Ascending aorta (tissue), 2 donors: ENCODE data around the gene TMBIM4. TPM values are rescaled to one million over a fixed set of nuclear protein-coding genes. Genes with fewer than 3 reads are reported as not detected.

Experiments used
- DNase-seq, 2 donors: peaks; one replicate each; pipeline ENCODE4 v3.0.0-alpha.2; 2019; ENCODE audit warnings: low spot score in 2 of 2
- H3K27ac ChIP-seq, 2 donors: fragments of 200-600 bp; sonication (generic); one replicate each; pipeline ENCODE4 v1.5.1; 2016 to 2017; ENCODE audit warnings: mild to moderate bottlenecking in 1 of 2
- H3K27me3 ChIP-seq: fragments of 200-600 bp; sonication (generic); one replicate; pipeline ENCODE4 v1.5.1; 2017
- H3K36me3 ChIP-seq, 2 donors: fragments of 200-600 bp; sonication (generic); one replicate each; pipeline ENCODE4 v1.5.1; 2016
- H3K4me1 ChIP-seq, 2 donors: fragments of 200-600 bp; sonication (generic); one replicate each; pipeline ENCODE4 v1.5.1; 2016 to 2017; ENCODE audit warnings: mild to moderate bottlenecking in 1 of 2
- H3K4me3 ChIP-seq, 2 donors: fragments of 200-600 bp; sonication (generic); one replicate each; pipeline ENCODE4 v1.5.1; 2016 to 2017; ENCODE audit warnings: mild to moderate bottlenecking in 1 of 2
- H3K9me3 ChIP-seq, 2 donors: fragments of 200-600 bp; sonication (generic); one replicate each; pipeline ENCODE4 v1.5.1; 2016
- intact Hi-C: fragments of 100-400 bp; cut with DNase I; formaldehyde crosslinking; loops from one replicate; pipeline ENCODE4 v1.15.1; 2023
- total RNA-seq: library from RNA; depleted of rRNA; stranded (reverse); fragments of >200 nt; gene quantifications from one replicate; pipeline ENCODE4 v1.1.0, GENCODE V29; 2016
- TF ChIP-seq, protein P1 (sequence below), 3 experiments: fragments of 200-600 bp in 2 of 3; fragments of 450-650 bp in 1 of 3; sonication (generic) in 2 of 3; IDR thresholded peaks; one replicate each; pipeline ENCODE4 v1.5.1; 2016 to 2019; ENCODE audit warnings: antibody characterized with exemption in 3 of 3, mild to moderate bottlenecking in 1 of 3, moderate library complexity in 1 of 3

TMBIM4 gene
- total RNA-seq, 1 donor from 2014 or later, result 114 TPM

DNA sequence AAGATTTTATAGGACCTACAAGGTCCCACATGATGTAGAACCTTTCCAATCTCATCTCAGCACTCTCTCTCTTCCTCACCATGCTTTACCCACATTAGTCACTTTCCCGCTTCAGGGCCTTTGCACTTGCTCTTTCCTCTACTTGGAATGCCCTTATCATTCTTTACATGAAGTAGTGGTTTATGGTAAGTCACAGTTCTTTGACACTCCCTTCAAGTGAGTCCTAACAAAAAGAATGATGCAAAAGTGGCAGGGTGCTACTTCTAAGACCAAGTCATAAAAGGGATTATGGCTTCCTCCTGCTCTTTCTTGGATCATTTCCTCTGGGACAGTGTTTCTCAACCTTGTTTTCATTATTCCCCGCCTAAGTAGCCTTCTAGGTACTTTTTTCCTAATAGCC lies 13.1 kb downstream of the TMBIM4 start:
- intact Hi-C loops, result no loop called here
- no peak for DNase-seq
- Histone ChIP-seq H3K4me3 (no peak overlapping the region), H3K4me1 (no peaks in the 10 kb centered on the region), H3K36me3 (peaks cover 7 to 16% of the 10 kb centered on the region in 2 donors), H3K27ac (no peak overlapping the region), H3K9me3 (no peaks in the 10 kb centered on the region), H3K27me3 (no peaks in the 10 kb centered on the region)
- TF ChIP-seq, protein P1, sequence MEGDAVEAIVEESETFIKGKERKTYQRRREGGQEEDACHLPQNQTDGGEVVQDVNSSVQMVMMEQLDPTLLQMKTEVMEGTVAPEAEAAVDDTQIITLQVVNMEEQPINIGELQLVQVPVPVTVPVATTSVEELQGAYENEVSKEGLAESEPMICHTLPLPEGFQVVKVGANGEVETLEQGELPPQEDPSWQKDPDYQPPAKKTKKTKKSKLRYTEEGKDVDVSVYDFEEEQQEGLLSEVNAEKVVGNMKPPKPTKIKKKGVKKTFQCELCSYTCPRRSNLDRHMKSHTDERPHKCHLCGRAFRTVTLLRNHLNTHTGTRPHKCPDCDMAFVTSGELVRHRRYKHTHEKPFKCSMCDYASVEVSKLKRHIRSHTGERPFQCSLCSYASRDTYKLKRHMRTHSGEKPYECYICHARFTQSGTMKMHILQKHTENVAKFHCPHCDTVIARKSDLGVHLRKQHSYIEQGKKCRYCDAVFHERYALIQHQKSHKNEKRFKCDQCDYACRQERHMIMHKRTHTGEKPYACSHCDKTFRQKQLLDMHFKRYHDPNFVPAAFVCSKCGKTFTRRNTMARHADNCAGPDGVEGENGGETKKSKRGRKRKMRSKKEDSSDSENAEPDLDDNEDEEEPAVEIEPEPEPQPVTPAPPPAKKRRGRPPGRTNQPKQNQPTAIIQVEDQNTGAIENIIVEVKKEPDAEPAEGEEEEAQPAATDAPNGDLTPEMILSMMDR (IDR thresholded peaks at IDR 0.05), result no peak

DNA sequence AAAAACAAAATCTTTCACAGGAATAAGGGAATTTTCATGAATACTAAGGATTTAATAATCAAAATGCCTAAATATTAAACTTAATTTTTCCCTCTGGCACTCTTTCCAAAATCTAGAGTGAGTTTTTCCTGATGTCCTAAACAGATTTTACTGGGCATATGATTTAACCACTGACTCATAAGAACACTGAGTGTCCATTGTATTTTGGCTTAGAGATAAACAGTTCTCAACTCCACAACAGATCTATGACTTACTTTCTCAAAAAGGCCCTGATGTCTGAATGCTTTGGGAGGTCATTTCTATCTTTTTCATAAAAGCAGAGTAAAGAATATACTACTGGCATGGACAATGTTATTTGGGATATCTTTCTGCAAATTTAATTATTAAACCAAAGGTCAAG lies 15.0 kb downstream of the TMBIM4 start:
- intact Hi-C loops, result no loop called here

GRCh38 chr12:66152732-66153131 lies 17.1 kb downstream of the TMBIM4 start:
- no peaks in the 10 kb centered on the region for H3K9me3 ChIP-seq
- H3K36me3 ChIP-seq, result peaks cover 3 to 22% of the 10 kb centered on the region in 2 donors
- no peak overlapping the region for H3K4me3 ChIP-seq
- no peak for DNase-seq
- H3K4me1 ChIP-seq, result no peaks in the 10 kb centered on the region
- no peaks in the 10 kb centered on the region for H3K27me3 ChIP-seq
- no peak overlapping the region for H3K27ac ChIP-seq
- TF ChIP-seq, protein P1 (IDR thresholded peaks at IDR 0.05), result no peak
- intact Hi-C loops, result no loop called here

More for the DNA sequence above, 15.0 kb downstream of the TMBIM4 start:
- H3K27me3 ChIP-seq, result no peaks in the 10 kb centered on the region
- H3K4me3 ChIP-seq, result no peak overlapping the region
- peaks cover 3 to 21% of the 10 kb centered on the region in 2 donors for H3K36me3 ChIP-seq
- no peaks in the 10 kb centered on the region for H3K4me1 ChIP-seq
- DNase-seq, result no peak
- H3K27ac ChIP-seq, result no peak overlapping the region
- no peaks in the 10 kb centered on the region for H3K9me3 ChIP-seq
- TF ChIP-seq, protein P1 (IDR thresholded peaks at IDR 0.05), result no peak

DNA sequence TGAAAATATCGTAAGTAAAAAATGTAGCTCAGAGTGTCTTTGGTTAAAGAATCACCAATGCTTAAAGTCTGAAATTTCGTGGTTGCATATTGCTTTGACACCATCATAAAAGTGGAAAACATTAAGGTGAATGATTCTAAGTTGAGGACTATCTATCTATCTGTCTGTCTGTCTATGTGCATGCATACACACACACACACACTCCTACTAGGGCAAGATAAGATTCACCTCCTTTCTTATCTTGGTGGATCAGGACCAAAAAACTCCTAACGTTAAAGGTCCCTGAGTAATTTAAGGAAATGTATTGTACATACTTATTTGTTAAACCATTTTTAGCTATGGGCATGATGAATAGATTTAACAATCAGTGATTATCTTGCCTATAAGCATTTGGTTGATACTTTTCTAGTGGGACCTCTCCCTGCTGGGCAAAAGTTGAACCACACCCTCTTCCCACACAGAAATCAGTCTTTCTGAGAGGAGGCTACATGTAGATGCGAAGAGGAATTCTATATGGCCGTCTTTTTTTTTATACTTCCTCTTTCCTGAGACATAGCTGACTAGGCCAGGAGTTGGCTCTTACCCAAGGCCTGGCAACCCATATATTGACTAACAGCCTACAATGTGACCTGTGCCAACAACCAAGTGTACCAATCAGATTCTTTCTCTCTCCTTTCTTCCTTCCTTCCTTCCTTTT lies 19.9 kb downstream of the TMBIM4 start:
- intact Hi-C loops, result no loop called here
- no peak overlapping the region for H3K27ac ChIP-seq
- H3K36me3 ChIP-seq, result peaks cover 3 to 22% of the 10 kb centered on the region in 2 donors
- TF ChIP-seq, protein P1 (IDR thresholded peaks at IDR 0.05), result no peak
- DNase-seq, result no peak
- no peaks in the 10 kb centered on the region for H3K4me1 ChIP-seq
- no peaks in the 10 kb centered on the region for H3K27me3 ChIP-seq
- no peak overlapping the region for H3K4me3 ChIP-seq
- no peaks in the 10 kb centered on the region for H3K9me3 ChIP-seq

DNA sequence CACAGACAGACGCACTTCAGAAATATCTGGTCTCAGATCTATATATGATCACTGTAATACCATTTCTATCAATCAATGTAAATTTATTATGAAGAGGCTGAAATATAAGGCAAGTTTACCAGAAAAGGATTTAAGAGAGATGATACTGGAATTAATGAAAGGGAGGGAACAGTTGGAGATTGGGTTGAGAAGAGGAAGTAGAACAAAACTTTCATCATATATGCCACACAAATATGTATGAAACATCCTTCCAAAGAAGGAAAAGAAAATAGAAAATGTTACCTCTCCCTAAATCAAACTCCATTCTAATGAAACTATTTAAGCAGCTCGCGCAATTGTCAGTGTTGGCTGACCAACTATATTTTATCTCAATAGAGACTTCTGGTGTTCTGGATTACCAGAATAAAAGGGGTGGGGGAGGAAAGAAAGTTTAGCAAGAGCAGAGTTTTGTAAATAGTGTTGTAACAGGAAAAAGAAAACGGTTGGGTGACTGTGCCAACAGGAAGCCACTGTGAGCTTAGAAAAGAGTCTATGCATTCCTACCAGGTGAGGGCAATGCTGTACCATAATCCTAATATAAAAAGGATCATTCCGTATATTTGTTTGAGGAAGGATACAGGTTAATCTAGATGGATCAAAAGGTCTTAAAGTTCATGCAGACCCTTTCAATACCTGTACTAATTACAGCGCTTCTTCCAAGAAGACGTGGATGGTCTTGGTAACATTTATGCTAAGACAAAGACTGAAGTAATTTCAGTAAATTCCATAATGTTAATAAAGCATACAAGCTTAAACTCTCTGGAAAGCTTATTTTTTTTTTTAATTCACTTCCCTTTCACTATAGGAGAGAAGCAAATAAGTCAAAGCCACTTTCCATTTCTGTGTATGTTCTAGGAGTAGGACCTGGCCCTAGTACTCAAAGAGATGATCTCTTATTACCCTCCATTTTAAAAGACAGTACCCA lies 24.7 kb downstream of the TMBIM4 start:
- Histone ChIP-seq H3K4me1 (no peaks in the 10 kb centered on the region), H3K27ac (peak overlapping the region; percentile 7 to 41), H3K36me3 (peaks cover 8 to 37% of the 10 kb centered on the region in 2 donors), H3K9me3 (peaks cover 11 to 21% of the 10 kb centered on the region in 2 donors), H3K4me3 (no peak overlapping the region), H3K27me3 (no peaks in the 10 kb centered on the region)
- no peak for DNase-seq
- TF ChIP-seq, protein P1 (IDR thresholded peaks at IDR 0.05), result peak; percentile 29 to 38 (median 33)
- intact Hi-C loops, result no loop called here
